Right lobe of liver (tissue), 4 donors: ENCODE measurements around the gene CEACAM6.

ENCODE experiments used
- POLR2A ChIP-seq: fragments of 450-650 bp; IDR thresholded peaks from one replicate; pipeline ENCODE4 v1.6.1; 2017; ENCODE audit warnings: antibody characterized with exemption, mild to moderate bottlenecking
- TF ChIP-seq, protein P1 (sequence below), 4 donors: fragments of 200-600 bp in 3 of 4; fragments of 450-650 bp in 1 of 4; IDR thresholded peaks; one replicate each; pipeline versions ENCODE4 v1.5.1 to v1.8.0; 2016 to 2022; ENCODE audit warnings: antibody characterized with exemption in 4 of 4, mild to moderate bottlenecking in 2 of 4
- donor health status: DM: no; HTN: no; CAD: no.
- donor health status: DM: no; HTN: no; CAD: no.
- donor health status: DM: no; HTN: yes; CAD: no.

DNA sequence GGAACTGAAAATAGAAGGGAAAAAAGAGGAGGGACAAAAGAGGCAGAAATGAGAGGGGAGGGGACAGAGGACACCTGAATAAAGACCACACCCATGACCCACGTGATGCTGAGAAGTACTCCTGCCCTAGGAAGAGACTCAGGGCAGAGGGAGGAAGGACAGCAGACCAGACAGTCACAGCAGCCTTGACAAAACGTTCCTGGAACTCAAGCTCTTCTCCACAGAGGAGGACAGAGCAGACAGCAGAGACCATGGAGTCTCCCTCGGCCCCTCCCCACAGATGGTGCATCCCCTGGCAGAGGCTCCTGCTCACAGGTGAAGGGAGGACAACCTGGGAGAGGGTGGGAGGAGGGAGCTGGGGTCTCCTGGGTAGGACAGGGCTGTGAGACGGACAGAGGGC, 46.8 kb upstream of the CEACAM6 start, which contains the start of gene CEACAM5:
- TF ChIP-seq POLR2A: no peak
- TF ChIP-seq, protein P1, sequence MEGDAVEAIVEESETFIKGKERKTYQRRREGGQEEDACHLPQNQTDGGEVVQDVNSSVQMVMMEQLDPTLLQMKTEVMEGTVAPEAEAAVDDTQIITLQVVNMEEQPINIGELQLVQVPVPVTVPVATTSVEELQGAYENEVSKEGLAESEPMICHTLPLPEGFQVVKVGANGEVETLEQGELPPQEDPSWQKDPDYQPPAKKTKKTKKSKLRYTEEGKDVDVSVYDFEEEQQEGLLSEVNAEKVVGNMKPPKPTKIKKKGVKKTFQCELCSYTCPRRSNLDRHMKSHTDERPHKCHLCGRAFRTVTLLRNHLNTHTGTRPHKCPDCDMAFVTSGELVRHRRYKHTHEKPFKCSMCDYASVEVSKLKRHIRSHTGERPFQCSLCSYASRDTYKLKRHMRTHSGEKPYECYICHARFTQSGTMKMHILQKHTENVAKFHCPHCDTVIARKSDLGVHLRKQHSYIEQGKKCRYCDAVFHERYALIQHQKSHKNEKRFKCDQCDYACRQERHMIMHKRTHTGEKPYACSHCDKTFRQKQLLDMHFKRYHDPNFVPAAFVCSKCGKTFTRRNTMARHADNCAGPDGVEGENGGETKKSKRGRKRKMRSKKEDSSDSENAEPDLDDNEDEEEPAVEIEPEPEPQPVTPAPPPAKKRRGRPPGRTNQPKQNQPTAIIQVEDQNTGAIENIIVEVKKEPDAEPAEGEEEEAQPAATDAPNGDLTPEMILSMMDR (IDR thresholded peaks at IDR 0.05): no peak
